Stimulated activated CD8-positive, alpha-beta memory T cell treated with anti-CD3 and anti-CD28 coated beads, Interleukin-15, amount 100 ng/mL, for 4 hours (primary cell): ENCODE data around the gene CHN1.

Source experiments
- DNase-seq, 2 donors: peaks; one replicate each; pipeline ENCODE4 v3.0.0-alpha.2; 2020; ENCODE audit warnings: low read depth in 2 of 2

CHN1 gene

GRCh38 chr2:174787487-174788205, 217.5 kb downstream of the CHN1 start:
- no peak for DNase-seq

- no peak for DNase-seq
Observed at GRCh38 chr2:174786066-174786725, 219.0 kb downstream of the CHN1 start.

GRCh38 chr2:174785481-174785880, 219.7 kb downstream of the CHN1 start:
- DNase-seq, result no peak

GRCh38 chr2:174784909-174785308, 220.3 kb downstream of the CHN1 start:
- DNase-seq, result no peak

DNA sequence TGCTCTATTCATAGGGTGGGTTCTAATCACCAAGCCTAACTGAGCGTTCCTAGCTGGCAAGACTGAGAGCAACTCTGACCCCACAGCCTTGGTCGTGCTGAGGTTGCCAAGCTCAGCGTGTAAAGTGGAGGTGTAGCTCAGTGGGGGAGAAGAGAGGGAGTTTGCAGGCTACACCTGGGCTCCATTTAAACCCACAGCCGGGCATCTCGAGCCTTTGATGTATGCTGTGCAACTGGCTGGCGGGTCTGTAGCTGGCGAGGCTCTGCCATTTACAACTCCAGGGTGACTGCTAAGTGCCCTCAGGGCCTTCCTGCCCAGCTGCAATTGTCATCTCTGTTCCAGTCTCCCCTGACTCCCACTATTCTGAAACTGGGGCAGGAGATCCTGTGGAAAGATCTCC, 220.9 kb downstream of the CHN1 start:
- DNase-seq, result no peak

- no peak for DNase-seq
Observed at GRCh38 chr2:174781996-174782395, 223.2 kb downstream of the CHN1 start.

DNA sequence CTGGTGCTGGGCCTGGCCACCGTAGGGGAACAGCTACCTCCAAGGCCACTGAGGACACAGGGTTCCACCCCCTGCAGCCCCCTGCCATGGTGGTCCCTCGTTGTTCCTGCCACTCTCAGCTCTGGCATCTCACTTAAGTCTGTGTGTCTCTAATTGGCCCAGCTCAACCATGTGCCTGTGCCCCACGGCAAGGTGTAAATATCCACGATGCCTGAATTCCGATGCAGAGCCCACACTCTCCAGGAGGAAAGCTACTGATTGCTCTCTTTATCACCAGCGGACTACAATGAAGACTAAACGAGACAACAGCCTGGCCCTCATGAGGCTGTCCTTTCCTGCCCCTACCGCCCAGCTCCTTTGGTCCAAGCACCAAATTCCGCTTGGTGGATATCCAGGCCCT, 223.9 kb downstream of the CHN1 start:
- DNase-seq, result no peak

DNA sequence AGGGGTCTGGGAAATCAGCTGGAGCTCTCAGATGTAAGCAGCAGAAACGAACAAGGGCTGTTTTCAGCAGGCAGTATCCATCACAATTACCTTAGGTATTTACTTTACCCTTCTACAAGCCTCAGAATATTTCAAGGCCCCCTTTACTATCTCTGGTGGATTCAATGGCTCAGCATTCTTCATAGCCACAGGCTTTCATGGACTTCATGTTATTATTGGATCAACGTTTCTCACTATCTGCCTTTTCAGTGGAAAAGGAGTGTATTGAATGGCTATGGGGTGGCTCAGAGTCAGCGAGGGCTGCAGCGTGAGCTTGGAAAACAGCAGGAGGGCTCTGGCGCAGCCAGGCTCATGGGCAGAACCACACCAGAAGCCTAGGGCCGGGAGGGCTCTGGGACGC, 224.3 kb downstream of the CHN1 start:
- DNase-seq, result no peak

GRCh38 chr2:174780191-174780840, 224.9 kb downstream of the CHN1 start:
- no peak for DNase-seq

- DNase-seq, result no peak
Observed at GRCh38 chr2:174779361-174779928, 225.7 kb downstream of the CHN1 start.

DNA sequence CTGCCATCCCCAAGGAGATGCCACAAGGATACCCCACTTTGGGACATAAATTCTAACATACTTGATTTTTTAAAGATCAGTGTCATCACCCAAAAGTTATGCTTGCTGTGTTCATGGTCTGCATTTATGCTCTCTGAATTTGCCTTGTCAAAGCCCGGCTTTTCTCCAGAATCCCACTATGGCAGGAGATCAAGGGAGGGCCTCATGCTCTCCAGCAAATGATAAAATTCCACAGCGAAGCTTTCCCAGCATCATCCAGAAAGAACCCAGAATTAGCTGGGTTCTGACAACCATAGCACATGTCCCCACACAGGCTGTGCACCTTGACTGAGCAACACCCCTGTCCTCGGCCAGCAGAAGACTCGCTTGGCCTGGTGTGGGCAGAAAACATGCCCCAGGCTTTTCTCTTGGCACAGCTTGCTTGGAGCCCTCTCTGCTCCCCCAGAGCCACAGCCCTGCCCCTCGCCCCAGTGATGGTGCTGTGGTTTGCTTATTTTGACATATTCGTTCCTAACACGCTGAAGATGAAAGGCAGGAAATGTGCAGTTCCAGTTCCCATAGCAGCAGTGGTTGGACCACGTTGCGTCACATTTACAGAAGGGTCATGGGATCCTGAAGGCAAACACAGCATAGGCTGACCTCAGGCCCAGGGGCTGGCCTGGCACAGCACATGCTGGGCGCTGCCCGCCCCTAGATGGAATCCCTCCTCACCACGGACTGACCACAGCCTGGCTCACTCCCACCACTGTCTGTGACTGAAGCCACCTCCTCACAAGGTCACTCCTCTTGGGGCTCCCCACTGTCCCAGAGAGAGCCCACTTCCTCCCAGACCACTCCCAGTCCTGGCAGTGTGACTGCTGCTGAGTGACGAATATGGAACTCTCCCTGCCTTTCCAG, 226.8 kb downstream of the CHN1 start:
- peak; percentile 36 to 40 for DNase-seq

DNA sequence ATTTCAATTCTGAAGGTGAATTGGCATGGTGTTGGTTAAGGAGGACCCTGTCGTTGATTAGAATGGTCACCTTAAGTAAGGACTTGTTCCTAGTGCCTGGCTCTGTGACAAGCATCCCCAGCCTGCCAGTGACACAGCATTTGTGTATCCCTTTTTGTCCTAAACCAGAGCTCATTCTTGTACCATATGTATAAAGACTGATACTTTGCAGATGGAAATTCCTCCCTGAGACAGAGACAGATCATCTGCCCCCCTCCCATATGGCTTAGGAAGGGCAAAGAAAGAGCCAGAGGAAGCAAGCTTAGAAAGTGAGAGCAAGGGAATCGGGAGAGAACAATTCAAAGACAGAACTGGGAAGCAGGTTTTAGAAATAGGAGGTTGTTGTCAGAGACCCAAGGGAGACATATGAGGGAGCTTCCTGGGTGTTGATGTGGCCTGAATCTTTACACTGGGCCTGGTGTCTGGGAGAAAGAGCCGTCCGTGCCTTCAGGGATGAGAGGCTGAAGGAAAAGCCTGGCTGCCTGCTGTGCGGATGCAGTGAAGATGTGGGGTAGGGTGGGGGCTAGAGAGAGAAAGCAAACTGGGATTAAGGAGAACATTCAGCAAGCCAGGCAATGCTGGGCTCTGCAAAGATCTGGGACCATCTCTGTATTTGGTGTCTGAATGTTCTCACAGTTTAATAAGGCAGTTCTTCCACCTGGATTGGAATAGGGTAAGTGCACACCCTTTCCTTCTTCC, 227.7 kb downstream of the CHN1 start:
- DNase-seq, result no peak

GRCh38 chr2:174776675-174777074, 228.5 kb downstream of the CHN1 start:
- no peak for DNase-seq

- DNase-seq, result no peak
Observed at GRCh38 chr2:174776223-174776622, 229.0 kb downstream of the CHN1 start.

GRCh38 chr2:174775571-174775980, 229.6 kb downstream of the CHN1 start:
- DNase-seq, result no peak

- DNase-seq, result no peak
Observed at GRCh38 chr2:174774886-174775285, 230.3 kb downstream of the CHN1 start.

- no peak for DNase-seq
Observed at GRCh38 chr2:174773215-174773614, 232.0 kb downstream of the CHN1 start.

DNA sequence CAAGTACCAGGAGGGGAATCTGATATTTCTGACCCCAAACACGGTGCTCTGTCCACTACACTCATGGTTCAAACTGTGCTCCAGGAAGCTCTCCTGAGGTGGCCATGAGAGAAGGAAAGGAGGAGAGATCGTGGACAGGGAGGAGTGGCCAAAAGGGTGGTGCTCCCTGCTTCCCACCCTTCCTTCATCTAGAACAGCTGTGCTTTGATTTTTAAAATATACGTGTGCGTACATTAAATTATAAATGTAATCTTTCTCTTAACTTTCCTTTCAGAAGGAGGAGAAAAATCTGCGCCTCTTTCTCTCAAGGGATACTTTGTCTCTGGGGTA, 232.7 kb downstream of the CHN1 start:
- no peak for DNase-seq

DNA sequence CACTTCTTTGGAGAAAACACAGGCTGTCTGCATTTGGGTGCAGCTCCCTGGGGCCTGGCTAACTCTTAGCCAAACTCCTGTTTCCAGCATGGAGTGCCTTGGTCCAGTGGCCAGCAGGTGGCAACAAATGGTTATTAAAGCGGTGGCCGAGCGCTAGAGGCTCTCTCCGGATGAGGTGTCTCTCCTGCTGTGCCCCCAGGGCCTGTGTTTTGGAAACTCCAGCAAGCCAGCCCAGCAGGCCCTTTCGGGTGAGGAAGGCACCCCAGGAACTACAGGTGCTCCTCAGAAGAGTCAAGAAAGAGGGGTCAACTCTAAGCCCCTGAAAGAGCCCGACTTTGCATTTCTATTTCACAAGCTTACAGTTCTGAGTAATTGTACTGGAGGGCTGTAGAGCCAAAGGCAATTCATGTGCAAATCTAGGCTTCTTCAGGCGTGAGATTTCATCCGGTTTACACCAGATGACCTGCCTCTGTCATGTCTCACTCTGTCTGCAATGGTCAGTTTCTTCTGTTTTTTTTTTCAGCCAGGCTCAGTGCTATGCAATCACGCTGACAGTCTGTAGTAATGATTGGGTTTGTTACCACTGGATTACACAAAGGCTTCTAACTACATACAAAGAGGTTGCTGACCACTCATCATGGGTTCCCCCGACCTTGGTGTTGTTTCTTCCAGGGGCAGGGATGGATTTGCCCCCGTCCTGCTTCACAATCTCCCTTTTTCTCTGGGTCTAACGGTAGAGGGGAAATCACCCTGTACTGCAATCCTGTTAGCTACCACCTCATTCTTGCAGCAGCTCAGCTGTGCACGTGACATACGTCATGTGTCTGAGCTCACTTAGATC, 233.3 kb downstream of the CHN1 start:
- DNase-seq, result peak in 1 of 2 donors; percentile 10

GRCh38 chr2:174771136-174771535, 234.0 kb downstream of the CHN1 start:
- no peak for DNase-seq
